Measurements from ENCODE around the gene THEMIS. TPM values are rescaled to one million over a fixed set of nuclear protein-coding genes. Genes with fewer than 3 reads are reported as not detected.

Gene THEMIS
- total RNA-seq, 4 donors from 2014 or later, result 3.8 to 9.1 (median 6.0) TPM

GRCh38 chr6:127834136-127834535 is 66.7 kb downstream of the THEMIS start:
- Histone ChIP-seq H3K9me3 (no peaks in the 10 kb centered on the region), H3K27me3 (no peaks in the 10 kb centered on the region), H3K27ac (no peak overlapping the region), H3K36me3 (no peaks in the 10 kb centered on the region), H3K4me3 (no peak overlapping the region), H3K4me1 (no peaks in the 10 kb centered on the region)
- TF ChIP-seq CTCF (IDR thresholded peaks at IDR 0.05) (no peak), POLR2A (IDR thresholded peaks at IDR 0.05) (no peak)
- DNase-seq, result no peak

GRCh38 chr6:127833336-127833735 is 67.5 kb downstream of the THEMIS start:
- TF ChIP-seq CTCF (IDR thresholded peaks at IDR 0.05) (no peak), POLR2A (IDR thresholded peaks at IDR 0.05) (no peak)
- no peak overlapping the region for H3K4me3 ChIP-seq
- no peak for DNase-seq

GRCh38 chr6:127832381-127832780 is 68.5 kb downstream of the THEMIS start:
- Histone ChIP-seq H3K9me3 (no peaks in the 10 kb centered on the region), H3K4me1 (no peaks in the 10 kb centered on the region), H3K4me3 (no peak overlapping the region), H3K36me3 (no peaks in the 10 kb centered on the region), H3K27me3 (no peaks in the 10 kb centered on the region), H3K27ac (no peak overlapping the region)
- DNase-seq, result no peak
- TF ChIP-seq POLR2A (IDR thresholded peaks at IDR 0.05) (no peak), CTCF (IDR thresholded peaks at IDR 0.05) (no peak)

More at GRCh38 chr6:127833336-127833735, 67.5 kb downstream of the THEMIS start:
- H3K9me3 ChIP-seq, result no peaks in the 10 kb centered on the region
- no peaks in the 10 kb centered on the region for H3K27me3 ChIP-seq
- H3K27ac ChIP-seq, result no peak overlapping the region
- no peaks in the 10 kb centered on the region for H3K36me3 ChIP-seq
- no peaks in the 10 kb centered on the region for H3K4me1 ChIP-seq

GRCh38 chr6:127824061-127824460 is 76.8 kb downstream of the THEMIS start:
- H3K9me3 ChIP-seq, result no peaks in the 10 kb centered on the region
- no peaks in the 10 kb centered on the region for H3K27me3 ChIP-seq
- H3K4me3 ChIP-seq, result no peak overlapping the region
- no peaks in the 10 kb centered on the region for H3K36me3 ChIP-seq
- no peak for TF ChIP-seq POLR2A (IDR thresholded peaks at IDR 0.05)
- no peak for TF ChIP-seq CTCF (IDR thresholded peaks at IDR 0.05)
- no peaks in the 10 kb centered on the region for H3K4me1 ChIP-seq
- DNase-seq, result no peak
- no peak overlapping the region for H3K27ac ChIP-seq

GRCh38 chr6:127821431-127821830 is 79.4 kb downstream of the THEMIS start:
- no peak for DNase-seq
- Histone ChIP-seq H3K9me3 (no peaks in the 10 kb centered on the region), H3K27ac (no peak overlapping the region), H3K27me3 (no peaks in the 10 kb centered on the region), H3K36me3 (no peaks in the 10 kb centered on the region), H3K4me3 (no peak overlapping the region), H3K4me1 (no peaks in the 10 kb centered on the region)
- no peak for TF ChIP-seq CTCF (IDR thresholded peaks at IDR 0.05)
- TF ChIP-seq POLR2A (IDR thresholded peaks at IDR 0.05), result no peak

- TF ChIP-seq CTCF (IDR thresholded peaks at IDR 0.05), result no peak
- TF ChIP-seq POLR2A (IDR thresholded peaks at IDR 0.05), result no peak
- Histone ChIP-seq H3K4me3 (no peak overlapping the region), H3K27ac (no peak overlapping the region), H3K9me3 (no peaks in the 10 kb centered on the region), H3K36me3 (no peaks in the 10 kb centered on the region), H3K4me1 (no peaks in the 10 kb centered on the region), H3K27me3 (no peaks in the 10 kb centered on the region)
- no peak for DNase-seq
Measured at GRCh38 chr6:127818149-127818548, 82.7 kb downstream of the THEMIS start.

Data from Peyer's patch (tissue), 4 donors.